Lower leg skin (tissue), 3 donors: ENCODE measurements around the gene MGLL.

Experiments used
- CTCF ChIP-seq, 3 donors: fragments of 450-650 bp; IDR thresholded peaks; one replicate each; pipeline ENCODE4 v1.5.1; 2016; ENCODE audit warnings: antibody characterized with exemption in 3 of 3, mild to moderate bottlenecking in 3 of 3, moderate library complexity in 2 of 3
- POLR2A ChIP-seq, 2 donors: fragments of 450-650 bp; IDR thresholded peaks; one replicate each; pipeline ENCODE4 v1.6.1; 2016 to 2017; ENCODE audit warnings: antibody characterized with exemption in 2 of 2, mild to moderate bottlenecking in 1 of 2, moderate library complexity in 1 of 2

GRCh38 chr3:127815641-127816605, 6.4 kb downstream of the MGLL start:
- no peak for TF ChIP-seq CTCF (IDR thresholded peaks at IDR 0.05)
- TF ChIP-seq POLR2A (IDR thresholded peaks at IDR 0.05), result no peak
